Adrenal gland (tissue), 12 donors: Measurements from ENCODE around the gene SELP. TPM values are rescaled to one million over a fixed set of nuclear protein-coding genes. Genes with fewer than 3 reads are reported as not detected.

Experiments
- DNase-seq, 7 donors: peaks; one replicate each; pipeline ENCODE4 v3.0.0-alpha.2; 2019 to 2020
- H3K27ac ChIP-seq, 5 donors: fragments of 200-600 bp; sonication (generic) in 4 of 5; 1 replicate in 3 of 5; 2 replicates in 2 of 5; pipeline versions ENCODE4 v1.5.1 to v1.8.0; 2016 to 2020; ENCODE audit warnings: mild to moderate bottlenecking in 1 of 5
- H3K27me3 ChIP-seq: fragments of 200-600 bp; 2 replicates; pipeline ENCODE4 v1.8.0; 2021
- H3K36me3 ChIP-seq, 2 donors: fragments of 200-600 bp; replicated peaks in 1 of 2; 1 replicate in 1 of 2; 2 replicates in 1 of 2; pipeline versions ENCODE4 v1.5.1 to v1.8.0; 2018 to 2022
- H3K4me1 ChIP-seq, 2 donors: fragments of 200-600 bp; replicated peaks in 1 of 2; 1 replicate in 1 of 2; 2 replicates in 1 of 2; pipeline versions ENCODE4 v1.5.1 to v1.8.0; 2018 to 2021
- H3K4me3 ChIP-seq, 4 donors: fragments of 200-600 bp; sonication (generic) in 3 of 4; one replicate each; pipeline ENCODE4 v1.5.1; 2016 to 2018
- H3K9me3 ChIP-seq, 3 donors: fragments of 200-600 bp; sonication (generic) in 1 of 3; replicated peaks in 1 of 3; 1 replicate in 2 of 3; 2 replicates in 1 of 3; pipeline versions ENCODE4 v1.5.1 to v1.8.0; 2016 to 2021
- POLR2A ChIP-seq, 2 donors: fragments of 450-650 bp; IDR thresholded peaks; one replicate each; pipeline ENCODE4 v1.6.1; 2017; ENCODE audit warnings: antibody characterized with exemption in 2 of 2, mild to moderate bottlenecking in 2 of 2, moderate library complexity in 1 of 2
- WGBS, 4 donors: extraction: QIAGEN DNeasy Blood & Tissue Kit in 2 of 4; methylation state at CpG; one replicate each; pipeline versions ENCODE4 v1.1.5 to v1.1.7; 2013 to 2017; 5-methylcytosine and 5-hydroxymethylcytosine counted together
- intact Hi-C, 2 donors: fragments of 100-400 bp; cut with DNase I; formaldehyde crosslinking; loops; one replicate each; pipeline versions ENCODE4 v1.14.1 to v1.15.0; 2022 to 2023
- polyA plus RNA-seq, 3 donors: library from polyadenylated mRNA; stranded (reverse); fragments of 200-250 nt in 2 of 3; fragments of 350-450 nt in 1 of 3; fragmentation: Illumina TruSeq in 1 of 3; extraction: RNeasy Lipid Tissue Mini Kit (QIAGEN cat#74804) in 1 of 3; gene quantifications; one replicate each; pipeline ENCODE4 v1.2.3, GENCODE V29; 2013 to 2014
- total RNA-seq, 9 donors: library from RNA; depleted of rRNA in 4 of 9; stranded (reverse); fragments of >200 nt in 4 of 9; fragments of 120-200 nt in 1 of 9; fragmentation: NEBNext Ultra II Directional in 1 of 9; extraction: Animal tissue kit (Norgen Biotek cat#: 25700) in 1 of 9; gene quantifications; one replicate each; pipeline versions ENCODE4 v1.1.0 to v1.2.4, GENCODE V29; 2013 to 2023
- TF ChIP-seq, protein P1 (sequence below), 6 experiments: fragments of 450-650 bp in 4 of 6; fragments of 200-600 bp in 2 of 6; sonication (generic) in 1 of 6; IDR thresholded peaks; 1 replicate in 5 of 6; 2 replicates in 1 of 6; pipeline versions ENCODE4 v1.5.1 to v1.8.0; 2016 to 2021; ENCODE audit warnings: antibody characterized with exemption in 6 of 6, mild to moderate bottlenecking in 2 of 6, moderate library complexity in 1 of 6
- donor health status: healthy with polysubstance abuse.
- donor health status: Bipolar disorder and iron deficiency.
- donor health status: DM: yes; HTN: yes; CAD: no.
- donor health status: DM: no; HTN: no; CAD: no.
- donor health status: DM: no; HTN: no; CAD: no.
- donor health status: DM: yes; HTN: yes; CAD: no.

Gene SELP
- total and polyA plus RNA-seq, 12 donors: 1.6 to 10.9 (median 3.4) TPM

DNA sequence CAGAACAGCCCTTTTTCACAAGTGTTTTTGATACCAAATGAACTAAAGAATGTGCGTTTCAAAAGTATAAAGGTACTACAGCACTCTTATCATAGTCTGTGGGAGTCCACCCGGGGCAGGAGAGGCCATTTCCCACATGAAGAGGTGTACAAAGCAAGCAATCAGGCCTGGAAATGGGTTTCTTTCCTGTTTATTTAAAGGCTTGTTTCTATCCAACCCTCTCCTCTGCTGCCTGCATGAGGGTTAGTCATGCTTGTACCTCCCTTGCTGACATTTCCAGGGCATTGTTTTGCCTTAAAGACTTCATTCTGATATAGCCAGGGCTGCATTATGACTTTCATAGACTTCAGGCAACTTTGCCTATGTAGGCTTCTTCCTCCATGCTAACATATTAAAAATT is 11.6 kb downstream of the SELP start:
- Histone ChIP-seq H3K4me1 (no peaks in the 10 kb centered on the region), H3K27ac (no peak overlapping the region), H3K36me3 (no peaks in the 10 kb centered on the region), H3K9me3 (no peaks in the 10 kb centered on the region), H3K27me3 (no peaks in the 10 kb centered on the region), H3K4me3 (no peak overlapping the region)
- 54 to 78% (median 63%) methylated on average over 2 of the region's 2 CpGs for WGBS, 4 donors
- no peak for TF ChIP-seq POLR2A (IDR thresholded peaks at IDR 0.05)
- TF ChIP-seq, protein P1, sequence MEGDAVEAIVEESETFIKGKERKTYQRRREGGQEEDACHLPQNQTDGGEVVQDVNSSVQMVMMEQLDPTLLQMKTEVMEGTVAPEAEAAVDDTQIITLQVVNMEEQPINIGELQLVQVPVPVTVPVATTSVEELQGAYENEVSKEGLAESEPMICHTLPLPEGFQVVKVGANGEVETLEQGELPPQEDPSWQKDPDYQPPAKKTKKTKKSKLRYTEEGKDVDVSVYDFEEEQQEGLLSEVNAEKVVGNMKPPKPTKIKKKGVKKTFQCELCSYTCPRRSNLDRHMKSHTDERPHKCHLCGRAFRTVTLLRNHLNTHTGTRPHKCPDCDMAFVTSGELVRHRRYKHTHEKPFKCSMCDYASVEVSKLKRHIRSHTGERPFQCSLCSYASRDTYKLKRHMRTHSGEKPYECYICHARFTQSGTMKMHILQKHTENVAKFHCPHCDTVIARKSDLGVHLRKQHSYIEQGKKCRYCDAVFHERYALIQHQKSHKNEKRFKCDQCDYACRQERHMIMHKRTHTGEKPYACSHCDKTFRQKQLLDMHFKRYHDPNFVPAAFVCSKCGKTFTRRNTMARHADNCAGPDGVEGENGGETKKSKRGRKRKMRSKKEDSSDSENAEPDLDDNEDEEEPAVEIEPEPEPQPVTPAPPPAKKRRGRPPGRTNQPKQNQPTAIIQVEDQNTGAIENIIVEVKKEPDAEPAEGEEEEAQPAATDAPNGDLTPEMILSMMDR (IDR thresholded peaks at IDR 0.05): no peak
- intact Hi-C loops: no loop called here
- DNase-seq: no peak

DNA sequence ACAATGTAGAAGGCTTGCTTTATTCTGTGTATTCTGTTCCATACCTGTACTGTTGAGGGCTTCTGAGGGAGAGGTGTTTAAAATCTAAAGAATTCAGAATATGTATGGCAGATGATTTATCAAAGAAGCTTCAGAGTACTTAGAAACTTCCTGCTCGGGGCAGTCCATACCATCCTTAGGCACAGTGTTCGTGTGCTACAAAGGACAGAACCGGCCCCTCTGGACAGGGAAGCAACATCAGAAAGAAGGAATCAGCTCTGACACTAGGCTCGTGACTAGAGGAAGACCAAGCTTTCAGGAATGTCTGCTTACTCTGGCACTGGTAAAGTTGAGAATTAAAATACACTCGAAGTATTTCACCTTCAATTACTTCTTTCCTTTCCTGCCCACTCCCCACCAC is 14.1 kb downstream of the SELP start:
- no peak for TF ChIP-seq POLR2A (IDR thresholded peaks at IDR 0.05)
- TF ChIP-seq, protein P1 (IDR thresholded peaks at IDR 0.05): no peak
- intact Hi-C loops: no loop called here
- Histone ChIP-seq H3K4me3 (no peak overlapping the region), H3K9me3 (no peaks in the 10 kb centered on the region), H3K4me1 (no peaks in the 10 kb centered on the region), H3K27ac (no peak overlapping the region), H3K36me3 (no peaks in the 10 kb centered on the region), H3K27me3 (no peaks in the 10 kb centered on the region)
- WGBS, 4 donors: 48 to 67% (median 65%) methylated on average over 5 of the region's 5 CpGs
- no peak for DNase-seq

DNA sequence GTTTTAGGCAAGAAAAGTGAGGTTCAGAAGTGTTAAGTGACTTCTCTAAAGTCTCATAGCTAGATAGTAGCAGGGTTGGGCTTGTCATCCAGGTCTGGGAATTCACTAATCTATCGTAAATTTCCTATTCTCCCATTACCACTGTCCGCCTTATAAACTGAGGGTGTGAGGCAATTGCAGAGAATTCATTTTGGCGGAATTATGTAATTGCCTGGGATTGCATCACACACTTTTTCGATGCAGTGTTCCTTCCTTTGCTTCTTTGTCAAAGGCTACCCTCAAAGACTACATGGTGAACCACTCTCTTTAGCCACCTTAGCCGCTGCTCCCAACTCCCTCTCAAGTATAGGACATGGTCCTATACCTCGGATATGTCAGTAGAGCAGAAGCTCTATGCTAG is 19.1 kb downstream of the SELP start:
- Histone ChIP-seq H3K4me1 (no peaks in the 10 kb centered on the region), H3K27me3 (peaks cover 6% of the 10 kb centered on the region), H3K36me3 (no peaks in the 10 kb centered on the region), H3K9me3 (no peaks in the 10 kb centered on the region), H3K27ac (no peak overlapping the region), H3K4me3 (no peak overlapping the region)
- intact Hi-C loops: no loop called here
- WGBS, 4 donors: 58 to 76% (median 70%) methylated on average over 6 of the region's 6 CpGs
- DNase-seq: no peak
- no peak for TF ChIP-seq POLR2A (IDR thresholded peaks at IDR 0.05)
- TF ChIP-seq, protein P1 (IDR thresholded peaks at IDR 0.05): no peak

- Histone ChIP-seq H3K4me1 (no peaks in the 10 kb centered on the region), H3K36me3 (no peaks in the 10 kb centered on the region), H3K4me3 (no peak overlapping the region), H3K27ac (no peak overlapping the region), H3K27me3 (peaks cover 6% of the 10 kb centered on the region), H3K9me3 (no peaks in the 10 kb centered on the region)
- intact Hi-C loops: no loop called here
- peak in 1 of 7 donors; percentile 5 for DNase-seq
- WGBS, 4 donors: 25 to 50% (median 34%) methylated on average over 1 of the region's 1 CpG
- no peak for TF ChIP-seq POLR2A (IDR thresholded peaks at IDR 0.05)
- TF ChIP-seq, protein P1 (IDR thresholded peaks at IDR 0.05): no peak
These were observed 19.8 kb downstream of the SELP start for GRCh38 chr1:169610108-169610507.
